SH-SY5Y (cell line): Measurements from ENCODE around the gene MEOX1.

Source experiments
- GATA2 ChIP-seq: IDR thresholded peaks from 2 replicates; pipeline ENCODE4 v1.6.1; 2011; ENCODE audit warnings: mild to moderate bottlenecking, low read depth, low read length
- GATA3 ChIP-seq: IDR thresholded peaks from 2 replicates; pipeline ENCODE4 v1.6.1; 2011; ENCODE audit warnings: low read depth, mild to moderate bottlenecking, low read length, moderate library complexity

DNA sequence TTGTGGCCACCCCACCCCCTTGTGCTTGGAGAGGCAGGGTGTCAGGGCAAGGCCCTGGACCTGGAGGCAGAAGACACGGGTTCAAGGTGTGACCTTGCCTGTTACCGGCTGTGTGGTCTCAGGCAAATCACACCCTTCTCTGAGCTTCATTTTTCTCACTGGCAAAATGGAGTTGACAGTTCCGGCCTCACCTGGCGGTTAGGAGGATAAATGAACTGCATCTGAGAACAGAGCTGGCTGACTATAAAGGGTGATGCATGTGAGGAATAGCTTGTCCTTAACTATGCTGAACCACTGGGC, 4.2 kb upstream of the MEOX1 start:
- TF ChIP-seq GATA2 (no peak), GATA3 (no peak)
